Neural cell (in vitro differentiated cells): ENCODE measurements around the gene AGAP2. TPM values are rescaled to one million over a fixed set of nuclear protein-coding genes. Genes with fewer than 3 reads are reported as not detected.

Experiments used
- H2AFZ ChIP-seq: fragments of 200-600, 300-800 bp; sonication (generic), shearing (Covaris generic); 2 replicates; pipeline ENCODE4 v1.6.0; 2014; ENCODE audit warnings: low read depth, mild to moderate bottlenecking, antibody characterized with exemption, low read length, moderate library complexity
- H3F3A ChIP-seq: fragments of 200-600 bp; shearing (Covaris generic); 2 replicates; pipeline ENCODE4 v1.6.1; 2016; ENCODE audit warnings: mild to moderate bottlenecking, moderate library complexity, mixed read lengths, antibody characterized with exemption, low read length; ENCODE audit not compliant: insufficient read depth, poor library complexity, severe bottlenecking
- H3K27ac ChIP-seq: fragments of 200-600, 300-800 bp; sonication (generic), shearing (Covaris generic); 2 replicates; pipeline ENCODE4 v1.5.1; 2014; ENCODE audit warnings: mild to moderate bottlenecking, low read length, moderate library complexity
- H3K27me3 ChIP-seq: fragments of 300-800, 200-600 bp; sonication (generic), shearing (Covaris generic); 2 replicates; pipeline ENCODE4 v1.6.0; 2014; ENCODE audit warnings: mild to moderate bottlenecking, low read depth, low read length, moderate library complexity; ENCODE audit not compliant: insufficient read depth
- H3K36me3 ChIP-seq: fragments of 300-800, 200-600 bp; sonication (generic), shearing (Covaris generic); 2 replicates; pipeline ENCODE4 v1.5.1; 2014; ENCODE audit warnings: mild to moderate bottlenecking, antibody characterized with exemption, low read length, moderate library complexity; ENCODE audit not compliant: insufficient read depth
- H3K4me2 ChIP-seq: fragments of 300-800, 200-600 bp; sonication (generic), shearing (Covaris generic); 2 replicates; pipeline ENCODE4 v1.6.0; 2014; ENCODE audit warnings: mild to moderate bottlenecking, low read length
- H3K4me3 ChIP-seq: fragments of 300-800, 200-600 bp; sonication (generic), shearing (Covaris generic); 2 replicates; pipeline ENCODE4 v1.5.1; 2014; ENCODE audit warnings: mild to moderate bottlenecking, low read length, moderate library complexity
- H3K79me2 ChIP-seq: fragments of 200-600 bp; shearing (Covaris generic); replicated peaks from 2 replicates; pipeline ENCODE4 v1.6.0; 2014; ENCODE audit warnings: mild to moderate bottlenecking, low read length, moderate library complexity; ENCODE audit not compliant: insufficient read depth
- H3K9ac ChIP-seq: fragments of 300-800, 200-600 bp; sonication (generic), shearing (Covaris generic); 2 replicates; pipeline ENCODE4 v1.6.1; 2016; ENCODE audit warnings: mild to moderate bottlenecking, low read length, mixed read lengths
- H3K9me2 ChIP-seq: fragments of 200-600 bp; shearing (Covaris generic); 2 replicates; pipeline ENCODE4 v1.6.1; 2016; ENCODE audit warnings: mild to moderate bottlenecking, low read length, mixed read lengths; ENCODE audit not compliant: insufficient read depth
- H3K9me3 ChIP-seq: fragments of 200-600, 300-800 bp; sonication (generic), shearing (Covaris generic); 2 replicates; pipeline ENCODE4 v1.6.1; 2016; ENCODE audit warnings: mild to moderate bottlenecking, mixed run types, low read length, moderate library complexity, mixed read lengths
- H4K20me1 ChIP-seq: fragments of 200-600 bp; shearing (Covaris generic); 2 replicates; pipeline ENCODE4 v1.6.1; 2016; ENCODE audit warnings: mild to moderate bottlenecking, mixed run types; ENCODE audit not compliant: insufficient read depth
- CTCF ChIP-seq: fragments of 450-650 bp; IDR thresholded peaks from 2 replicates; pipeline ENCODE4 v1.5.1; 2014; ENCODE audit warnings: antibody characterized with exemption, mild to moderate bottlenecking, moderate library complexity; ENCODE audit not compliant: poor library complexity, severe bottlenecking
- EP300 ChIP-seq: fragments of 450-650 bp; conservative IDR thresholded peaks from 2 replicates; pipeline ENCODE4 v1.6.1; 2014; ENCODE audit warnings: antibody characterized with exemption, mild to moderate bottlenecking, moderate library complexity; ENCODE audit not compliant: poor library complexity, severe bottlenecking
- EZH2 ChIP-seq: fragments of 200-600, 300-800 bp; shearing (Covaris generic), sonication (generic); IDR thresholded peaks from 2 replicates; pipeline ENCODE4 v1.6.1; 2014; ENCODE audit warnings: antibody characterized with exemption, low read length, borderline replicate concordance, mild to moderate bottlenecking; ENCODE audit not compliant: insufficient read depth, poor library complexity, severe bottlenecking
- MXI1 ChIP-seq: fragments of 450-650 bp; conservative IDR thresholded peaks from 2 replicates; pipeline ENCODE4 v1.6.1; 2014; ENCODE audit warnings: antibody characterized with exemption, mild to moderate bottlenecking; ENCODE audit not compliant: poor library complexity, severe bottlenecking
- POLR2AphosphoS5 ChIP-seq: IDR thresholded peaks from 2 replicates; pipeline ENCODE4 v1.6.1; 2012
- RAD21 ChIP-seq: fragments of 450-650 bp; conservative IDR thresholded peaks from 2 replicates; pipeline ENCODE4 v1.6.1; 2014; ENCODE audit warnings: antibody characterized with exemption, mild to moderate bottlenecking, moderate library complexity
- REST ChIP-seq: IDR thresholded peaks from 2 replicates; pipeline ENCODE4 v1.6.1; 2012; ENCODE audit warnings: borderline replicate concordance
- SMC3 ChIP-seq: fragments of 450-650 bp; conservative IDR thresholded peaks from 2 replicates; pipeline ENCODE4 v1.6.1; 2014; ENCODE audit warnings: antibody characterized with exemption, mild to moderate bottlenecking, moderate library complexity; ENCODE audit not compliant: poor library complexity
- TAF1 ChIP-seq: IDR thresholded peaks from 2 replicates; pipeline ENCODE4 v1.6.1; 2012; ENCODE audit warnings: low read depth
- polyA plus RNA-seq: library from polyadenylated mRNA; depleted of rRNA; stranded (reverse); fragments of >200 nt; gene quantifications from 2 replicates; pipeline ENCODE4 v1.2.3, GENCODE V29; 2014

AGAP2 gene
- polyA plus RNA-seq, 1 donor from 2014 or later = 19.3 TPM

GRCh38 chr12:57769594-57769993, 31.1 kb upstream of the AGAP2 start:
- H3K27ac ChIP-seq = no peak overlapping the region
- no peaks in the 10 kb centered on the region for H3K9me2 ChIP-seq
- H3K27me3 ChIP-seq = peaks cover 32% of the 10 kb centered on the region

GRCh38 chr12:57767876-57768275, 29.3 kb upstream of the AGAP2 start:
- Histone ChIP-seq H3K27me3 (peaks cover 49% of the 10 kb centered on the region), H3K9ac (no peak overlapping the region)
- TF ChIP-seq SMC3 = no peak
- TF ChIP-seq EZH2 = no peak
- no peak for TF ChIP-seq REST
- TF ChIP-seq MXI1 = no peak
- no peak for TF ChIP-seq POLR2AphosphoS5
- no peak for TF ChIP-seq TAF1
- no peak for TF ChIP-seq EP300

More at GRCh38 chr12:57769594-57769993, 31.1 kb upstream of the AGAP2 start:
- no peaks in the 10 kb centered on the region for H3K9me3 ChIP-seq
- H2AFZ ChIP-seq = no peak overlapping the region
- no peaks in the 10 kb centered on the region for H4K20me1 ChIP-seq
- no peak for TF ChIP-seq MXI1
- TF ChIP-seq CTCF = no peak
- TF ChIP-seq EZH2 = no peak
- no peak for TF ChIP-seq RAD21
- TF ChIP-seq REST = no peak
- TF ChIP-seq POLR2AphosphoS5 = no peak
- no peak for TF ChIP-seq EP300
- H3K4me3 ChIP-seq = no peak overlapping the region
- H3K9ac ChIP-seq = no peak overlapping the region
- H3F3A ChIP-seq = no peaks in the 10 kb centered on the region
- H3K79me2 ChIP-seq = no peaks in the 10 kb centered on the region
- no peak overlapping the region for H3K4me2 ChIP-seq
- no peaks in the 10 kb centered on the region for H3K36me3 ChIP-seq

More at GRCh38 chr12:57767876-57768275, 29.3 kb upstream of the AGAP2 start:
- Histone ChIP-seq H2AFZ (no peak overlapping the region), H3K4me3 (no peak overlapping the region), H3K9me3 (no peaks in the 10 kb centered on the region), H3K27ac (no peak overlapping the region), H3K36me3 (no peaks in the 10 kb centered on the region), H3F3A (no peaks in the 10 kb centered on the region), H3K9me2 (no peaks in the 10 kb centered on the region), H3K4me2 (no peak overlapping the region), H3K79me2 (no peaks in the 10 kb centered on the region), H4K20me1 (no peaks in the 10 kb centered on the region)
